ENCODE results near the gene NF2. TPM values are rescaled to one million over a fixed set of nuclear protein-coding genes. Genes with fewer than 3 reads are reported as not detected.

Gene NF2
- total RNA-seq, 1 donor from 2014 or later, result 59.1 TPM

- no peaks in the 10 kb centered on the region for H3K4me1 Mint-ChIP-seq
- H3K27ac Mint-ChIP-seq, result no peak overlapping the region
- intact Hi-C loops (cut with micrococcal nuclease), result no loop called here
- peaks cover 9% of the 10 kb centered on the region for H3K27me3 Mint-ChIP-seq
- H3K9me3 Mint-ChIP-seq, result no peaks in the 10 kb centered on the region
- H3K4me3 Mint-ChIP-seq, result no peak overlapping the region
- H3K36me3 Mint-ChIP-seq (ENCODE audit: low read depth), result no peaks in the 10 kb centered on the region
- DNase-seq, result no peak
These were observed 123.2 kb downstream of the NF2 start for GRCh38 chr22:29726512-29727130.

- Mint-ChIP-seq H3K27ac (no peak overlapping the region), H3K36me3 (ENCODE audit: low read depth) (no peaks in the 10 kb centered on the region), H3K9me3 (no peaks in the 10 kb centered on the region), H3K4me1 (no peaks in the 10 kb centered on the region), H3K27me3 (peaks cover 5% of the 10 kb centered on the region), H3K4me3 (no peak overlapping the region)
- intact Hi-C loops (cut with micrococcal nuclease), result no loop called here
- DNase-seq, result peak; percentile 69
These were observed 123.7 kb downstream of the NF2 start for GRCh38 chr22:29727131-29727523.

- intact Hi-C loops (cut with micrococcal nuclease), result no loop called here
- Mint-ChIP-seq H3K4me3 (no peak overlapping the region), H3K36me3 (ENCODE audit: low read depth) (no peaks in the 10 kb centered on the region), H3K9me3 (no peaks in the 10 kb centered on the region), H3K4me1 (no peaks in the 10 kb centered on the region), H3K27me3 (peaks cover 1% of the 10 kb centered on the region), H3K27ac (no peak overlapping the region)
- DNase-seq, result no peak
These were observed 125.7 kb downstream of the NF2 start for GRCh38 chr22:29729161-29729560.

GRCh38 chr22:29731058-29731850 is 127.8 kb downstream of the NF2 start:
- DNase-seq, result no peak
- Mint-ChIP-seq H3K4me3 (no peak overlapping the region), H3K9me3 (no peaks in the 10 kb centered on the region), H3K27me3 (no peaks in the 10 kb centered on the region), H3K27ac (no peak overlapping the region), H3K36me3 (ENCODE audit: low read depth) (no peaks in the 10 kb centered on the region), H3K4me1 (no peaks in the 10 kb centered on the region)
- intact Hi-C loops (cut with micrococcal nuclease), result no loop called here

- H3K36me3 Mint-ChIP-seq (ENCODE audit: low read depth), result no peaks in the 10 kb centered on the region
- intact Hi-C loops (cut with micrococcal nuclease), result no loop called here
- no peak overlapping the region for H3K27ac Mint-ChIP-seq
- no peak for DNase-seq
- no peak overlapping the region for H3K4me3 Mint-ChIP-seq
- no peaks in the 10 kb centered on the region for H3K4me1 Mint-ChIP-seq
- no peaks in the 10 kb centered on the region for H3K27me3 Mint-ChIP-seq
- H3K9me3 Mint-ChIP-seq, result no peaks in the 10 kb centered on the region
These were observed 129.4 kb downstream of the NF2 start for GRCh38 chr22:29732883-29733282.

GRCh38 chr22:29733362-29734201 is 130.1 kb downstream of the NF2 start:
- H3K27ac Mint-ChIP-seq, result no peak overlapping the region
- H3K27me3 Mint-ChIP-seq, result no peaks in the 10 kb centered on the region
- H3K4me1 Mint-ChIP-seq, result no peaks in the 10 kb centered on the region
- no peaks in the 10 kb centered on the region for H3K36me3 Mint-ChIP-seq (ENCODE audit: low read depth)
- H3K4me3 Mint-ChIP-seq, result no peak overlapping the region
- intact Hi-C loops (cut with micrococcal nuclease), result no loop called here
- no peak for DNase-seq
- H3K9me3 Mint-ChIP-seq, result no peaks in the 10 kb centered on the region

- H3K27ac Mint-ChIP-seq, result no peak overlapping the region
- H3K9me3 Mint-ChIP-seq, result no peaks in the 10 kb centered on the region
- H3K36me3 Mint-ChIP-seq (ENCODE audit: low read depth), result peaks cover under 1% of the 10 kb centered on the region
- no peaks in the 10 kb centered on the region for H3K27me3 Mint-ChIP-seq
- intact Hi-C loops (cut with micrococcal nuclease), result no loop called here
- no peaks in the 10 kb centered on the region for H3K4me1 Mint-ChIP-seq
- no peak for DNase-seq
- H3K4me3 Mint-ChIP-seq, result no peak overlapping the region
These were observed 131.0 kb downstream of the NF2 start for GRCh38 chr22:29734406-29734805.

DNA sequence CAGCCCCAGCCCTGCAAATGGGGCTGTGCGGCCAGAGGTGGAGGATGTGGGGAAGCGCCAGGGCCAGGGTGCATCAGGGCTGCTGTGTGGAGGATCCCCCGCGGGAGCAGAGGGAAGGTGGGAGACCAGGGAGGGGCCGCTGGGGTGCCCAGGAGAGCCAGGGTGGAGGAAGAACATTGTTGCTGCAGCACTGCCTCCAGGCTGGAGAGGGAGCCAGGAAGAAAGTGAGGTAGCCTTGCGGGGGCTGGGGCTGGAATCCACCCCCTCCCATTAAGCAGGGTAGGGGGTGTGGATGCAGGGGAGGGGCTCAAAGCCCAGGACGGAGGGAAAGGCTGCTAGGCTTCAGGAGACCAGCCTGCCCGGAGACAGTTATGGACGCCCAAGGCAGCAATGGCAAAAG is 131.4 kb downstream of the NF2 start:
- peaks cover 2% of the 10 kb centered on the region for H3K36me3 Mint-ChIP-seq (ENCODE audit: low read depth)
- no peak overlapping the region for H3K4me3 Mint-ChIP-seq

DNA sequence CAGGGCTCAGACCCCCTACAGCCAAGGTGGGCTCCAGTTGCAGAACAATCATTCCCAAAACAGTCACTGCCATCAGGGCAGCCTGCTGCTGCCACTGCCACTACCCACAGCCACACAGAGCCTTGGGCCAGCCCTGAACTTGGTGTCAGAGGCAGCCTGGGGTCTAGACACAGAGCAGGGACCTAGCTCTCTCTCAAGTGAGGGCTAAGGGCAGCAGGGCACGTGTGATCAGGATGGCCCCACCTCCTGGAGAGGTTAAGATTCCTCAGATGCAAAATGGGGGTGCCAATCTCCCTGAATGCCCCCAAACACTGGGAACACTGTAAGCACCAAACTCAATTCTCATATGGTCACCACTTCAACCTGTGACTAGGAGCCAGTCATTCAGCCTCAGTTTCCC is 132.0 kb downstream of the NF2 start:
- Mint-ChIP-seq H3K4me3 (no peak overlapping the region), H3K4me1 (no peaks in the 10 kb centered on the region), H3K9me3 (no peaks in the 10 kb centered on the region), H3K27me3 (no peaks in the 10 kb centered on the region), H3K27ac (no peak overlapping the region), H3K36me3 (ENCODE audit: low read depth) (peaks cover 2% of the 10 kb centered on the region)
- intact Hi-C loops (cut with micrococcal nuclease), result no loop called here
- no peak for DNase-seq

More for the DNA sequence above, 131.4 kb downstream of the NF2 start:
- no peaks in the 10 kb centered on the region for H3K4me1 Mint-ChIP-seq
- H3K27ac Mint-ChIP-seq, result no peak overlapping the region
- intact Hi-C loops (cut with micrococcal nuclease), result no loop called here
- no peaks in the 10 kb centered on the region for H3K9me3 Mint-ChIP-seq
- no peak for DNase-seq
- no peaks in the 10 kb centered on the region for H3K27me3 Mint-ChIP-seq

GRCh38 chr22:29737251-29738117 is 134.1 kb downstream of the NF2 start:
- no peaks in the 10 kb centered on the region for H3K4me1 Mint-ChIP-seq
- intact Hi-C loops (cut with micrococcal nuclease), result no loop called here
- no peak overlapping the region for H3K4me3 Mint-ChIP-seq
- peaks cover 2% of the 10 kb centered on the region for H3K36me3 Mint-ChIP-seq (ENCODE audit: low read depth)
- H3K27me3 Mint-ChIP-seq, result no peaks in the 10 kb centered on the region
- H3K27ac Mint-ChIP-seq, result no peak overlapping the region
- H3K9me3 Mint-ChIP-seq, result no peaks in the 10 kb centered on the region
- DNase-seq, result no peak

DNA sequence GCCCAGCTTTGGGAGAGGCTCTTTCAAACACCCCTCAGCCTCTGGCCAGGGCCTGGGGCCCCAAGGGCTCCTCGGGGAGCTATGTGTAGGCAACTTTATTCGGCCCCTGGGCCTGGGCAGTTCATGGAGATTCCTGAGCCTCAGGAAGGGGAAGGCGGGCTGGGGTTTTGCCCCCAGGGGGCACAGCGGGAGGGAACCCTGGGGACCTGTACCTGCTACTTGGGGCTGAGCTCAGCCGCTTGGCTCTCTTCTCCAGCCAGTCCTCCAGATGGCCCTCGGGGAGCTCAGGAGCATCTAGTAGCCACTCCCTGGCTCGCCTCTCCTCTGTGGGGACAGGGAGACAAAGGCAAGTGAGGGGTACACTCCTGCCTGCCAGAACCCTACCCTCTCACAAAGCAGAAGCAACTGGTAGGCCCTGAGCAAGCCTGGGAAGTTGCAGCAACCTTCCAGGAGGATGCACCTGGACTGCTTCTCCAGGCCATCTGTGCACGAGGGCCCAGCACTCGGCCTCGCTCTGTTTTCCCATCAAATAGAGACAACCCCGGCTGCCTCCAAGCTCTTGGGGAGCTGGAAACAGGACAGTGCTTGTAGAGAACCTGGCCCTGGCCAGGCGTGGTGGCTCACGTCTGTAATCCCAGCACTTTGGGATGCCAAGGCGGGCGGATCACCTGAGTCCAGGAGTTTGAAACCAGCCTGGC is 134.8 kb downstream of the NF2 start:
- H3K36me3 Mint-ChIP-seq (ENCODE audit: low read depth), result peaks cover 2% of the 10 kb centered on the region
- no peak for DNase-seq
- no peaks in the 10 kb centered on the region for H3K9me3 Mint-ChIP-seq
- no peaks in the 10 kb centered on the region for H3K27me3 Mint-ChIP-seq
- no peak overlapping the region for H3K4me3 Mint-ChIP-seq
- H3K27ac Mint-ChIP-seq, result no peak overlapping the region
- intact Hi-C loops (cut with micrococcal nuclease), result no loop called here
- no peaks in the 10 kb centered on the region for H3K4me1 Mint-ChIP-seq

- H3K9me3 Mint-ChIP-seq, result no peaks in the 10 kb centered on the region
- no peak overlapping the region for H3K4me3 Mint-ChIP-seq
- H3K4me1 Mint-ChIP-seq, result no peaks in the 10 kb centered on the region
- intact Hi-C loops (cut with micrococcal nuclease), result no loop called here
- H3K27ac Mint-ChIP-seq, result no peak overlapping the region
- H3K36me3 Mint-ChIP-seq (ENCODE audit: low read depth), result peaks cover 2% of the 10 kb centered on the region
- no peak for DNase-seq
- H3K27me3 Mint-ChIP-seq, result no peaks in the 10 kb centered on the region
These were observed 136.0 kb downstream of the NF2 start for GRCh38 chr22:29739346-29739875.

GRCh38 chr22:29740216-29740615 is 136.8 kb downstream of the NF2 start:
- intact Hi-C loops (cut with micrococcal nuclease), result no loop called here
- H3K27ac Mint-ChIP-seq, result no peak overlapping the region
- H3K4me3 Mint-ChIP-seq, result no peak overlapping the region
- H3K9me3 Mint-ChIP-seq, result no peaks in the 10 kb centered on the region
- peaks cover 2% of the 10 kb centered on the region for H3K36me3 Mint-ChIP-seq (ENCODE audit: low read depth)
- H3K4me1 Mint-ChIP-seq, result no peaks in the 10 kb centered on the region
- H3K27me3 Mint-ChIP-seq, result no peaks in the 10 kb centered on the region
- DNase-seq, result no peak

All from activated CD4-positive, alpha-beta T cell treated with anti-CD3 and anti-CD28 coated beads, Interleukin-2, amount 10 ng/mL, durations not matched to agents 24 days and 14 days (primary cell).